GM06990 (cell line): ENCODE measurements around the gene OTUB2.

Experiments used
- DNase-seq: peaks from one replicate; pipeline ENCODE4 v3.0.0-alpha.2; 2011; ENCODE audit not compliant: insufficient read length; ENCODE audit errors: extremely low read depth
- H3K27me3 ChIP-seq: replicated peaks from 2 replicates; pipeline ENCODE4 v1.6.0; 2011; ENCODE audit warnings: low read length; ENCODE audit not compliant: control insufficient read depth, insufficient read depth
- H3K36me3 ChIP-seq: 2 replicates; pipeline ENCODE4 v1.5.1; 2011; ENCODE audit warnings: low read length; ENCODE audit not compliant: control insufficient read depth, insufficient read depth
- H3K4me3 ChIP-seq: replicated peaks from 2 replicates; pipeline ENCODE4 v1.5.1; 2011; ENCODE audit warnings: low read depth, mild to moderate bottlenecking, control low read depth, low read length
- TF ChIP-seq, protein P1 (sequence below): IDR thresholded peaks from 2 replicates; pipeline ENCODE4 v1.5.1; 2011; ENCODE audit warnings: low read length, control low read depth, mild to moderate bottlenecking, inconsistent platforms; ENCODE audit not compliant: insufficient read depth, poor library complexity, severe bottlenecking

OTUB2 gene

DNA sequence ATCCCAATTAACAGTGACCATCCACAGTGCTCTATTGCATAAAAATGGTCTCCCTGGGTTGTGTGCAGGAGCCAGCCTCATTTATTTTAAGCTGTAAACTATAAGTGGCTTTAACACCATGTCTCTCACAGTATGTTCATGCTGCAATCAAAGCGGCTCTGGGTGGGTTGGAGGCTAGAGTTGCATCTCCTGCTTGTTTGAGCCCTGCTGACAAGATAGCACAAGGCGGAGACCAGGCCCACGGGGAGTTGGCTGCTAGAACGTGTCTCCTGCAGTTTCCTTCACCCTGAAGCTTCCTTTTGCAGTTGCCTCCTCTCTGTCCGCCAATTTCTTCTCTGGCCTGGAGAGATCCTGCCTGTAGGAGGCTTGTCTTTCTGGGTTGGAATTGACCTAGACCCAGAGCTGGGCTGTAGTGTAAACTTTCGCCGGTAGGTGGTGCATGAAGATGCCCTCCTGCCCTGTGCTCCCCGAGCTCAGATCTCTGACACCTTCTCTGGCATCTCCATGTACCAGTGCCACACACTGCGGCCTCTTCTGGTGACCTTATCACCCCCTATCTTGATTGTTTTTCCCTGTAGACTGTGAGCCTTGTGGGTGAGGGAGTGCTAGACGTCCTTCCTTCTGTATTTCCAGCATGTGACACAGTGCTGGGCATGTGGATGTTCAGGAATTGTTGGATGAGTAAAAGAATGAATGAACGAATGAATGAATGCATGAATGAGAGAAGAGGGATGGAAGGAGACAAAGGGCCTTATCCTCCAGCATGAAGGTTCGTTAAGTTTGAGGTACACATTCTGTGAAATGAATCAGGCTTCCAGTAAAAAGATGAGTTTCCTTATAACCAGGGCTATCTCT, 10.4 kb downstream of the OTUB2 start:
- Histone ChIP-seq H3K36me3 (no peaks in the 10 kb centered on the region), H3K4me3 (no peak overlapping the region)
- TF ChIP-seq, protein P1, sequence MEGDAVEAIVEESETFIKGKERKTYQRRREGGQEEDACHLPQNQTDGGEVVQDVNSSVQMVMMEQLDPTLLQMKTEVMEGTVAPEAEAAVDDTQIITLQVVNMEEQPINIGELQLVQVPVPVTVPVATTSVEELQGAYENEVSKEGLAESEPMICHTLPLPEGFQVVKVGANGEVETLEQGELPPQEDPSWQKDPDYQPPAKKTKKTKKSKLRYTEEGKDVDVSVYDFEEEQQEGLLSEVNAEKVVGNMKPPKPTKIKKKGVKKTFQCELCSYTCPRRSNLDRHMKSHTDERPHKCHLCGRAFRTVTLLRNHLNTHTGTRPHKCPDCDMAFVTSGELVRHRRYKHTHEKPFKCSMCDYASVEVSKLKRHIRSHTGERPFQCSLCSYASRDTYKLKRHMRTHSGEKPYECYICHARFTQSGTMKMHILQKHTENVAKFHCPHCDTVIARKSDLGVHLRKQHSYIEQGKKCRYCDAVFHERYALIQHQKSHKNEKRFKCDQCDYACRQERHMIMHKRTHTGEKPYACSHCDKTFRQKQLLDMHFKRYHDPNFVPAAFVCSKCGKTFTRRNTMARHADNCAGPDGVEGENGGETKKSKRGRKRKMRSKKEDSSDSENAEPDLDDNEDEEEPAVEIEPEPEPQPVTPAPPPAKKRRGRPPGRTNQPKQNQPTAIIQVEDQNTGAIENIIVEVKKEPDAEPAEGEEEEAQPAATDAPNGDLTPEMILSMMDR: peak; percentile 93

DNA sequence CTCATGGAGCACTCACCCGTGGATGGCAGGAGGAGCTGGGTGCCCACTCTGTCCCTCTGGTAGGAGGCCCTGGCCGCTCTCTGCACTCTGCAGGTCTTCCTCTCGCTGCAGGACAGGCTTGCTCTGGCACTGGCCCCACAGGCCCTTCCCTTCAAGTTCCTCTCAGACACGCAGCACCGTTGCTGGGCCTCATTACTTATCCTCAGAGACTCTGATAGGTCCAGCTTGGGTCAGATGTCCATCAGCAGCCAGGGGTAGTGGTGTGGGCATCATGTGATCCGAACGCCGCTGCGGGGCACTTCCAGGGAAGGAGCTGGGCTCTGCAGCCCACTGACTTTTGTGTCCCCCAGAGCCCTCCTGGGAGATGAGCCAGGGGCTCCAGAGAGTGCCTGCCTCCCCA, 11.8 kb downstream of the OTUB2 start:
- TF ChIP-seq, protein P1: no peak
- no peak for DNase-seq

More for the DNA sequence above, 10.4 kb downstream of the OTUB2 start:
- DNase-seq: no peak
- H3K27me3 ChIP-seq: no peaks in the 10 kb centered on the region; the same call in 1 of the 2 replicates

DNA sequence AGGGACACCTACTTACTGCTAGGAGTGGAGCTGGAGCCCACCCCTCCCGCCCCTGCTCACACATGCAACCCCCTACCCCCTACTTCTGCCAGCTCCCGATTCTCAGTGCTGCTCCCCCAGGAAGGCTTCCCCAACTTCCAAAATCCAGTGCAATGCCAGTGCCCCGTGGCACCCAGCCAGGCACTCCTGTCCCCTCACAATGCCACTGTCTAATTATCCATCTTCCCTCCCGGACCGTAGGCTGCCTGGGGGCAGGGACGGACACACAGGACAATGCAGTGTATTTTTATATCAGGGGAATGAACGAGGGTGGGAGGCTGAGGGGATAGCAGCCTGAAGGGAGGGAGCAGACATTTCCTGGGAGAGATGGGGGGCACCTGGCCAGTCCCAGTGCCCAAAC, 12.4 kb downstream of the OTUB2 start:
- no peak for DNase-seq
- Histone ChIP-seq H3K4me3 (no peak overlapping the region), H3K36me3 (no peaks in the 10 kb centered on the region), H3K27me3 (no peaks in the 10 kb centered on the region; the same call in 1 of the 2 replicates)
- TF ChIP-seq, protein P1: no peak

More for the DNA sequence above, 11.8 kb downstream of the OTUB2 start:
- Histone ChIP-seq H3K36me3 (no peaks in the 10 kb centered on the region), H3K4me3 (no peak overlapping the region), H3K27me3 (no peaks in the 10 kb centered on the region; the same call in 1 of the 2 replicates)

DNA sequence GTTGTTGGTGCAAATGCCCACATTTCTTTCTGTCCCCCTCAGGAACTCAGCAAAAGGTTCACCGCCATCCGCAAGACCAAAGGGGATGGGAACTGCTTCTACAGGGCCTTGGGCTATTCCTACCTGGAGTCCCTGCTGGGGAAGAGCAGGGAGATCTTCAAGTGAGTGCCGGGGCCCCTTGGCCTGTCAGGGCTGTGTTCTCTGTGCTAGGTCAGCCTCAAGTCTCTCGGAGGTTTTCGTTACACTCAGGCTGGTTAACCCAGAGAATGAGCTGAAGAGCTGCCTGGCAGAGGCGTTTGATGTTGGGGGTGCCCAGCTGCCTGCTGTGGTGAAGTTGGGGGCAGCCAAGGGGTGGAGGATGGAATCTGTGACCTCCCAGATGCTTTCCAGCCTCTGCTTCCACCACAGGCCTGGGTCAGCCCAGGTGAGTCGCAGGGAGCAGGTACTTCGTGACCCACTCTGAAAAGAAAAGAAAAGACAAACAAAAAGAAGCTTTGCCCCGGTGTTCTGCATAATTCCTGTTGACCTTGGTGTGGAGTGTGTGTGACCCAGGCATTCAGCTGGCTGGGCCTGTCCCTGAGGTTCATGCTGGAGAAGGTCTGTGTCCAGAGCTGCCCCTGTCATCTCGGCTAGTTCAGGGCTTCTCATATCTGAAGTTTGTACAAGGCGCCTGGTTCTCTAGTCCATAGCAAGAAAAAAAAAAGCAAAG, 12.9 kb downstream of the OTUB2 start:
- H3K4me3 ChIP-seq: no peak overlapping the region
- TF ChIP-seq, protein P1: no peak
- H3K27me3 ChIP-seq: no peaks in the 10 kb centered on the region; the same call in 1 of the 2 replicates
- no peak for DNase-seq
- peaks cover 3% of the 10 kb centered on the region for H3K36me3 ChIP-seq

DNA sequence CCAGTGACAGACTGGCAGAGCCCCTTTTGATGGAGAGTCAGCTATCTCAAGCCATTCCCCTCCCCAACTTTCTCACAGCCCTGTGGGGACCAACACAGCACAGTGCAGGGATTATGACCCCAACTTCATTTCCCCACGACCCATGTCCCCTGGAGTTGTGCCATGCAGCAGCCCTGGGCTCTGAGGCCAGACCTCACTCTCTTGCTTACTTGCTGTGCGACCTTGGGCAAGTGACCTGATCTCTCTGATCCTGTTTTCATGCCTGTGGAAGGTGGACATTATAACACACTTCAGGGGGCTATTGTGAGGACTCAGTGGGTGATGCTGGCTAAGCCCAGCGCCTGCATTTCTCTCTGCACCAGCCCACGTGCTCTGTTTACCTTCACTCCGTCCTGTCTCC, 14.1 kb downstream of the OTUB2 start:
- Histone ChIP-seq H3K36me3 (peaks cover 6% of the 10 kb centered on the region), H3K27me3 (no peaks in the 10 kb centered on the region; the same call in 1 of the 2 replicates), H3K4me3 (no peak overlapping the region)
- no peak for DNase-seq
- TF ChIP-seq, protein P1: no peak
